Omental fat pad (tissue), 4 donors: ENCODE measurements around the gene NDST3. TPM values are rescaled to one million over a fixed set of nuclear protein-coding genes. Genes with fewer than 3 reads are reported as not detected.

Source experiments
- ATAC-seq: fragments of 150-250 bp; one replicate; pipeline ENCODE4 v1.9.1; 2016; ENCODE audit warnings: mild to moderate bottlenecking, moderate library complexity; ENCODE audit not compliant: low FRiP score
- DNase-seq: peaks from one replicate; pipeline ENCODE4 v3.0.0-alpha.2; 2019; ENCODE audit warnings: low spot score
- CTCF ChIP-seq, 3 donors: fragments of 450-650 bp; IDR thresholded peaks; one replicate each; pipeline ENCODE4 v1.5.1; 2016 to 2017; ENCODE audit warnings: antibody characterized with exemption in 3 of 3, mild to moderate bottlenecking in 3 of 3, moderate library complexity in 2 of 3
- total RNA-seq, 4 donors: library from RNA; depleted of rRNA; stranded (reverse); fragments of >200 nt; gene quantifications; one replicate each; pipeline ENCODE4 v1.1.0, GENCODE V29; 2016

The NDST3 gene
- total RNA-seq, 4 donors from 2014 or later = not detected

GRCh38 chr4:118276580-118276979 lies 242.3 kb downstream of the NDST3 start:
- DNase-seq = no peak
- TF ChIP-seq CTCF (IDR thresholded peaks at IDR 0.05) = no peak
- no peak for ATAC-seq

GRCh38 chr4:118277243-118277642 lies 243.0 kb downstream of the NDST3 start:
- no peak for ATAC-seq
- TF ChIP-seq CTCF (IDR thresholded peaks at IDR 0.05) = no peak
- DNase-seq = no peak

GRCh38 chr4:118278473-118279274 lies 244.4 kb downstream of the NDST3 start:
- no peak for TF ChIP-seq CTCF (IDR thresholded peaks at IDR 0.05)
- ATAC-seq (peak; percentile 97), DNase-seq (peak; percentile 87)

GRCh38 chr4:118279328-118279727 lies 245.0 kb downstream of the NDST3 start:
- ATAC-seq (no peak), DNase-seq (no peak)
- TF ChIP-seq CTCF (IDR thresholded peaks at IDR 0.05) = no peak

- ATAC-seq (no peak), DNase-seq (no peak)
- no peak for TF ChIP-seq CTCF (IDR thresholded peaks at IDR 0.05)
These were observed 245.7 kb downstream of the NDST3 start for GRCh38 chr4:118279920-118280432.

GRCh38 chr4:118280501-118281218 lies 246.4 kb downstream of the NDST3 start:
- DNase-seq (no peak), ATAC-seq (no peak)
- TF ChIP-seq CTCF (IDR thresholded peaks at IDR 0.05) = no peak
